ENCODE data around the gene KCNQ5.

Gene KCNQ5

DNA sequence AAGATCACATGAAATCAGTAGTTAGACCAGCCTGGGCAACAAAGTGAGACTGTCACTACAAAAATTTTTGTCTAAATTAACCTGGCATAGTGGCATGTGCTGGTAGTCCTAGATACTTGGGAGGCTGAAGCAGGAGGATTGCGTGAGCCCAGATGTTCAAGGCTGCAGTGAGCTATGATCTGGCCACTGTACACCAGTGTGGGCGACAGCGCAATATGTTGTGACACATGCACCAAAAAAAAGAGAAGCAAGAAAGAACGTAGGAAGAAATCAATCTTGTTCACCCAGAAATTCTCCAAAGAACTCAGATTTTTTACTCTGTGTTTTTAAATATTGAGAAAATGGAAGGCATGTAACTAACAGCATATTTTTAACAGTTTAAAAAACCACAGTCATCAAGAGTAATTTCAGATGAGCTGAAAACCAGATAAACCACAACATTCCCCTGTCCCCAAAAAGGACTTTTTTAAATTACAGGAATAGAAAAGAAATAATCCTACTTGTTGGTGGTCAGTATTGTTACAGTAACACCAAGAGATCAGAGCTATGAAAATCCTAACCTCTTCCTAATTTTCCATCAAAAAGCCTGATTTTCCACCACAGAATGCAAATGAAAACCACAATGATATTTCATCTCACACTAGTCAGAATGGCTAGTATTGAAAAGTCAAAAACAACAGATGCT is 363.3 kb downstream of the KCNQ5 start:
- Histone ChIP-seq H3K9me3 (ENCODE audit: severe bottlenecking) (no peaks in the 10 kb centered on the region), H3K4me3 (ENCODE audit: severe bottlenecking) (no peak overlapping the region), H3K4me1 (ENCODE audit: insufficient read depth, poor library complexity, severe bottlenecking) (no peaks in the 10 kb centered on the region), H3K27me3 (ENCODE audit: insufficient read depth, poor library complexity, severe bottlenecking) (no peaks in the 10 kb centered on the region), H3K27ac (ENCODE audit: poor library complexity, severe bottlenecking) (no peak overlapping the region), H3K36me3 (ENCODE audit: low read depth) (no peaks in the 10 kb centered on the region)
- DNase-seq (ENCODE audit: low spot score), result no peak
- ATAC-seq (ENCODE audit: low read depth), result no peak
- TF ChIP-seq, protein P1, sequence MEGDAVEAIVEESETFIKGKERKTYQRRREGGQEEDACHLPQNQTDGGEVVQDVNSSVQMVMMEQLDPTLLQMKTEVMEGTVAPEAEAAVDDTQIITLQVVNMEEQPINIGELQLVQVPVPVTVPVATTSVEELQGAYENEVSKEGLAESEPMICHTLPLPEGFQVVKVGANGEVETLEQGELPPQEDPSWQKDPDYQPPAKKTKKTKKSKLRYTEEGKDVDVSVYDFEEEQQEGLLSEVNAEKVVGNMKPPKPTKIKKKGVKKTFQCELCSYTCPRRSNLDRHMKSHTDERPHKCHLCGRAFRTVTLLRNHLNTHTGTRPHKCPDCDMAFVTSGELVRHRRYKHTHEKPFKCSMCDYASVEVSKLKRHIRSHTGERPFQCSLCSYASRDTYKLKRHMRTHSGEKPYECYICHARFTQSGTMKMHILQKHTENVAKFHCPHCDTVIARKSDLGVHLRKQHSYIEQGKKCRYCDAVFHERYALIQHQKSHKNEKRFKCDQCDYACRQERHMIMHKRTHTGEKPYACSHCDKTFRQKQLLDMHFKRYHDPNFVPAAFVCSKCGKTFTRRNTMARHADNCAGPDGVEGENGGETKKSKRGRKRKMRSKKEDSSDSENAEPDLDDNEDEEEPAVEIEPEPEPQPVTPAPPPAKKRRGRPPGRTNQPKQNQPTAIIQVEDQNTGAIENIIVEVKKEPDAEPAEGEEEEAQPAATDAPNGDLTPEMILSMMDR (IDR thresholded peaks at IDR 0.05; ENCODE audit: poor library complexity, severe bottlenecking), result no peak

DNA sequence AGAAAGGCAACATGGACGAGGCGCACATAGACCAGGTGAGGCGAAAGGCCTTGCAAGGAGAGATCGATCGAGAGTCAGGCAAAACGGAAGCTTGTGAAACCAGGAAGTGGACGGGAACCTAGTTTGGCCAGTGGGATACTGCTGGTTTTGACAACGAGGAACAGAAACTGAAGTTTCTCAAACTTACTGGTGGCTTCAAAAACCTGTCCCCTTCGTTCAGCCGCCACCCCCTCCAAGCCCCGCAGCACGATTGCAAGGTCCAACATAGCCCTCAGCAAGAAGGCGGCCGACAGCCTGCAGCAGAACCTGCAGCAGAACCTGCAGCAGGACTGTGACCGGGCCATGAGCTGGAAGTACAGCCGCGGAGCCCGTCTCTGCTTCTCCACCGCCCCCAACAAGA is 365.4 kb downstream of the KCNQ5 start:
- TF ChIP-seq, protein P1 (IDR thresholded peaks at IDR 0.05; ENCODE audit: poor library complexity, severe bottlenecking), result no peak
- H3K9me3 ChIP-seq (ENCODE audit: severe bottlenecking), result no peaks in the 10 kb centered on the region
- H3K4me1 ChIP-seq (ENCODE audit: insufficient read depth, poor library complexity, severe bottlenecking), result no peaks in the 10 kb centered on the region
- no peak overlapping the region for H3K27ac ChIP-seq (ENCODE audit: poor library complexity, severe bottlenecking)
- no peak for ATAC-seq (ENCODE audit: low read depth)
- no peak for DNase-seq (ENCODE audit: low spot score)
- H3K27me3 ChIP-seq (ENCODE audit: insufficient read depth, poor library complexity, severe bottlenecking), result no peaks in the 10 kb centered on the region
- H3K4me3 ChIP-seq (ENCODE audit: severe bottlenecking), result no peak overlapping the region
- H3K36me3 ChIP-seq (ENCODE audit: low read depth), result no peaks in the 10 kb centered on the region

DNA sequence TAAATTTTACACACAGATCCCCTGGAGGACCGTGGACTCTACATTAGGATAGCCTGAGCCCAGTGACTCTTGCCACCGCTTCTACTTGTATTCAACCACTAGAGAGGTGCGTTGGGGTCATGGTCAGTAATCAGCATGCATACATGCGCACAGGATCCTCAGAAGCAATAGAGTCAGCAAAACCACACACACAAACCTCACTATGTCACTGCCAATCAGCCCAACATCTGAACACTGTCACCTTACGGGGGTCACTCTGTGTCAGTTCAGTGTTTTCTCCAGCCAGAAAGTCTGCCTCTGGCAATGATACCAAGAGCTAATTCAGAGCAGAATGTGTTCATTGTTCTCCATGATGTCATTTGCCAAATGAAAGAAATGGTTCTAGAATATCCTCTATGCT is 378.1 kb downstream of the KCNQ5 start:
- ATAC-seq (ENCODE audit: low read depth) (no peak), DNase-seq (ENCODE audit: low spot score) (no peak)
- H3K36me3 ChIP-seq (ENCODE audit: low read depth), result no peaks in the 10 kb centered on the region
- no peak overlapping the region for H3K27ac ChIP-seq (ENCODE audit: poor library complexity, severe bottlenecking)
- H3K9me3 ChIP-seq (ENCODE audit: severe bottlenecking), result no peaks in the 10 kb centered on the region
- TF ChIP-seq, protein P1 (IDR thresholded peaks at IDR 0.05; ENCODE audit: poor library complexity, severe bottlenecking), result no peak
- no peaks in the 10 kb centered on the region for H3K4me1 ChIP-seq (ENCODE audit: insufficient read depth, poor library complexity, severe bottlenecking)
- no peak overlapping the region for H3K4me3 ChIP-seq (ENCODE audit: severe bottlenecking)
- no peaks in the 10 kb centered on the region for H3K27me3 ChIP-seq (ENCODE audit: insufficient read depth, poor library complexity, severe bottlenecking)

DNA sequence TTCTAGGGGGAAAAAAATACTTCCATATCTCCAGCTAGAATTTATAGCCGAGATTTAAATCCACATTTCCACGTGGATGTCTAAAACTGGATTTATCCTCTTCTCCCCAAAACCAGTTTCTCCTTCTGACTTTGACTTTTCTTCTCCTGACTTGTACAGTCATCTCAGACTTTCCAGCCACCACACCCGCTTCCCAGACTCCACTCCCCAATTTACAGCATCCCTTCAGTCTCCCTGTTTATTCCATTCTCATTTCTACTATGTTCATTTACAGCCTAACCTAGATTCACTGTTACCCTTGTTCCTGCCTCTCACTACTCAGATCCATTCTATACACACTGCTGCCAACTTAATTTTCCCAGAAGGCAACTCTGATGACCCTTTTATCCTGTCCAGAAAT is 378.6 kb downstream of the KCNQ5 start:
- Histone ChIP-seq H3K4me3 (ENCODE audit: severe bottlenecking) (no peak overlapping the region), H3K4me1 (ENCODE audit: insufficient read depth, poor library complexity, severe bottlenecking) (no peaks in the 10 kb centered on the region), H3K36me3 (ENCODE audit: low read depth) (no peaks in the 10 kb centered on the region), H3K9me3 (ENCODE audit: severe bottlenecking) (no peaks in the 10 kb centered on the region), H3K27ac (ENCODE audit: poor library complexity, severe bottlenecking) (no peak overlapping the region), H3K27me3 (ENCODE audit: insufficient read depth, poor library complexity, severe bottlenecking) (no peaks in the 10 kb centered on the region)
- ATAC-seq (ENCODE audit: low read depth) (no peak), DNase-seq (ENCODE audit: low spot score) (no peak)
- TF ChIP-seq, protein P1 (IDR thresholded peaks at IDR 0.05; ENCODE audit: poor library complexity, severe bottlenecking), result no peak

DNA sequence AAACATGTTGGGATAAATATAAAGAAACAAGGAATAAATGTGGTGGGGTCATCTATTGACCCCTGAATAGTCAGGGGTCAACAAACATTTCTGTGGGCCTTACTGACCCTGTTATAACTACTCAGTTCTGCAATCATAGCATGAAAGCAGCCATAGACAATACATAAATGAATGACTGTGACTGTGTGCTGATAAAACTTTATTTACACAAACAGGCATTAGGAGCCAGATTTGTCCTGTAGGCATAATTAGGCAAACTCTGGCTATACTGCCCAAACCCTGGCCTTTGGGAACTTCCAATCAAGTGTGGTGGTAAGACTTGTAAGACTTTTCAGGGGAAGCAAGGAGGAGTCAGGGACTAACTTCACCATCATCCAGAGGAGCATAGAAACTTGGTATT is 380.7 kb downstream of the KCNQ5 start:
- TF ChIP-seq, protein P1 (IDR thresholded peaks at IDR 0.05; ENCODE audit: poor library complexity, severe bottlenecking), result no peak
- Histone ChIP-seq H3K27me3 (ENCODE audit: insufficient read depth, poor library complexity, severe bottlenecking) (no peaks in the 10 kb centered on the region), H3K4me1 (ENCODE audit: insufficient read depth, poor library complexity, severe bottlenecking) (no peaks in the 10 kb centered on the region), H3K36me3 (ENCODE audit: low read depth) (no peaks in the 10 kb centered on the region), H3K9me3 (ENCODE audit: severe bottlenecking) (no peaks in the 10 kb centered on the region), H3K4me3 (ENCODE audit: severe bottlenecking) (no peak overlapping the region), H3K27ac (ENCODE audit: poor library complexity, severe bottlenecking) (no peak overlapping the region)
- ATAC-seq (ENCODE audit: low read depth), result no peak
- DNase-seq (ENCODE audit: low spot score), result no peak

Data from RWPE2 (cell line).